Keratinocyte (primary cell): ENCODE measurements around the gene GPX4.

Source experiments
- EZH2 ChIP-seq: IDR thresholded peaks from one replicate; pipeline ENCODE4 v1.6.1; 2012; ENCODE audit warnings: inconsistent platforms, mild to moderate bottlenecking, low read length, moderate library complexity
- TF ChIP-seq, protein P1 (sequence below), 3 experiments: IDR thresholded peaks in 1 of 3; conservative IDR thresholded peaks in 1 of 3; optimal IDR thresholded peaks in 1 of 3; 2 replicates in 2 of 3; 3 replicates in 1 of 3; pipeline versions ENCODE3 to v1.5.1; 2011; ENCODE audit warnings: low read length in 3 of 3, mild to moderate bottlenecking in 3 of 3, moderate library complexity in 2 of 3, control low read depth in 1 of 3, inconsistent platforms in 1 of 3; ENCODE audit not compliant: insufficient read depth in 2 of 3; ENCODE audit errors: extremely low read depth in 1 of 3

GRCh38 chr19:1079566-1080111 is 24.2 kb upstream of the GPX4 start:
- no peak for TF ChIP-seq EZH2
- TF ChIP-seq, protein P1, sequence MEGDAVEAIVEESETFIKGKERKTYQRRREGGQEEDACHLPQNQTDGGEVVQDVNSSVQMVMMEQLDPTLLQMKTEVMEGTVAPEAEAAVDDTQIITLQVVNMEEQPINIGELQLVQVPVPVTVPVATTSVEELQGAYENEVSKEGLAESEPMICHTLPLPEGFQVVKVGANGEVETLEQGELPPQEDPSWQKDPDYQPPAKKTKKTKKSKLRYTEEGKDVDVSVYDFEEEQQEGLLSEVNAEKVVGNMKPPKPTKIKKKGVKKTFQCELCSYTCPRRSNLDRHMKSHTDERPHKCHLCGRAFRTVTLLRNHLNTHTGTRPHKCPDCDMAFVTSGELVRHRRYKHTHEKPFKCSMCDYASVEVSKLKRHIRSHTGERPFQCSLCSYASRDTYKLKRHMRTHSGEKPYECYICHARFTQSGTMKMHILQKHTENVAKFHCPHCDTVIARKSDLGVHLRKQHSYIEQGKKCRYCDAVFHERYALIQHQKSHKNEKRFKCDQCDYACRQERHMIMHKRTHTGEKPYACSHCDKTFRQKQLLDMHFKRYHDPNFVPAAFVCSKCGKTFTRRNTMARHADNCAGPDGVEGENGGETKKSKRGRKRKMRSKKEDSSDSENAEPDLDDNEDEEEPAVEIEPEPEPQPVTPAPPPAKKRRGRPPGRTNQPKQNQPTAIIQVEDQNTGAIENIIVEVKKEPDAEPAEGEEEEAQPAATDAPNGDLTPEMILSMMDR (optimal IDR thresholded peaks at IDR 0.05 in 1 of 3, IDR thresholded peaks at IDR 0.05 in 1 of 3, conservative IDR thresholded peaks at IDR 0.05 in 1 of 3; ENCODE audit: extremely low read depth in 1 of 3, insufficient read depth in 2 of 3, low read length in 3 of 3): no peak
